DMS79 treated with DMSO at 0.1 percent for 48 hours (cell line): ENCODE data around the gene GRB7.
"Not testable (repeated sequence)": the region's sequence is repeated elsewhere in the genome, so short reads cannot be mapped to it uniquely, and the experiment has no call there.

ENCODE experiments used
- DNase-seq: peaks from one replicate; lab custom pipeline; 2025; lab: John Stamatoyannopoulos, UW

Gene GRB7

DNA sequence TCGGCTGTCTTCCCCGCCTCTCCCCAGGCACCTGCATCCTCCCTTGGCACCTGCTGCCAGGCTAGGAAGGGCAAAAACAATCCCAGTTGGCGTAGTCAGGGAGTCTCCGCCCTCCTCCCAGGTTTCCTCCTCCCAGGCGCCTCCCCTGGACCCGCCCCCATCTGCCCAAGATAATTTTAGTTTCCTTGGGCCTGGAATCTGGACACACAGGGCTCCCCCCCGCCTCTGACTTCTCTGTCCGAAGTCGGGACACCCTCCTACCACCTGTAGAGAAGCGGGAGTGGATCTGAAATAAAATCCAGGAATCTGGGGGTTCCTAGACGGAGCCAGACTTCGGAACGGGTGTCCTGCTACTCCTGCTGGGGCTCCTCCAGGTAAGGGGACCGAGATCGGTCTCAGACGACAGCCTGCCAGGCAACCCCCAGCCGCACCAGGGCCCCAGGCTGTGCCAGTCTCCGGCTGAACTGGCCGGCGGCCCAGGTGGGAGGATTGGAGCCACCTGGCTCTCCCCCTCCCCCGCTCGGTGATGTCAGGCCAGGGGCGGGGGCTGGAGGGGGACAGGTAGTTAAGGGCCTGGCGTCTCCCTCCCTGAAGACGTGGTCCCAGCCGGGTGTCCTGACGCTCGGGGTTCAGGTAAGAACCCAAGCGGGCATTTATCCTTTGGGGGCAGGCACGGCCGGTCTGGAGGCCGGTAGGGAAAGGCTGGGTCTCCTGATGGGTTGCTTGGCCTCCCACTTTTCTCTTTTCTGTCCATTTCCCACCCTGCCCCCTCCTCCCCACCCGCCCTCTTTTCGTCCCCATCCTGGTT is at the start of gene GRB7:
GRB7 (plus strand) TSS at position 179 of the 808 bp plus-strand sequence. CDS start 4,364 bp downstream, outside the sequence.
- DNase-seq, result peak; percentile 71

DNA sequence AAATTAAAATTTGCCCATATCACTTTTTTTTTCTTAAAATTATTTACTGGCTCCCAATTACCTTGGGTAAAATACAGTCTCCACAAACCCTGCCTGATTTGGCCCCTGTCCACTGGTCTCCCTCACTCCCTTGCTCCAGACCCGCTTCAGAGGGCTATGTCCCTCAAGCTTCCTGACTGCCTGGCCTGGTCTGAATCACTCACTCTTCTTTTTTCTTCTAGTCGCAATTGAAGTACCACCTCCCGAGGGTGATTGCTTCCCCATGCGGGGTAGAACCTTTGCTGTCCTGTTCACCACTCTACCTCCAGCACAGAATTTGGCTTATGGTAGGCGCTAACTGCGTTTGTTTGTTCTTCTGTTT is 49.3 kb upstream of the GRB7 start:
- no peak for DNase-seq

DNA sequence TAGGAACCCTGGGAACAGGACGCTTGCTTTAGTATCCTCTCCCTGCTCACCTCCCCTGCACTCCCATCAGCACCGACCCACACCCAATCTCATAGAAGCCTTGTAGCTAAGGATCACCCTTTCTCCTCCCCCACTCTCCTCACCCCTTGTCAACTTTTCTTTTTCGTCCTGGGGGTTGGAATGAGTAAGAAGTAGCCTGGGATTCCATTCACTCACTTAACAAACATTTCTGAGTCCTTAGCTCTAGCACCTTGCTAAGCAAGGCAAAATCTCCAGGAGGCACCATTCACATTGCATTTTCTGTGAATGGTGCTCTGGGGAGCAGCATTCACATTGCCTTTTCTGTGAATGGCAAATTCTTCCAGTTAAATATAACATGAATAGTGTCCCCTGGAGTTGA is 48.8 kb upstream of the GRB7 start:
- no peak for DNase-seq

DNA sequence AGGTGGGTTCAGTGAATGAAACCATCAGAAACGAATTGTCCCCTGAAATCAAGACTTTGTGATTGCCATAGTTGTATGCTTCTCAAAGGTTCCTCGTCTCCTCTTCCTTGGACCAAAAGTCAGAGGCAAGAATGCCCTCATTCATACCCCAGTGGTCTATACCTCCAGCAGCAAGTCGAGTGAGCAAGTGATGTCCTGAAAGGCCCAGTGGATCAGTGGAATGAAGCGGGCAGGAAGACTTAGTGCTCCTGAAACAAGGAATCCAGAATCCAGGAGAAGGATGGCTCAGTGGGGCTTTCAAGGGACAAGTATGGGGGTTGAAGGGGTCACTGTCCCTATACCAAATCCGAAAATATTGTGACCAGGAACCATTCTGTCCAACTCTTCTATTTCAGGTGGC is 43.1 kb upstream of the GRB7 start:
- DNase-seq, result no peak

DNA sequence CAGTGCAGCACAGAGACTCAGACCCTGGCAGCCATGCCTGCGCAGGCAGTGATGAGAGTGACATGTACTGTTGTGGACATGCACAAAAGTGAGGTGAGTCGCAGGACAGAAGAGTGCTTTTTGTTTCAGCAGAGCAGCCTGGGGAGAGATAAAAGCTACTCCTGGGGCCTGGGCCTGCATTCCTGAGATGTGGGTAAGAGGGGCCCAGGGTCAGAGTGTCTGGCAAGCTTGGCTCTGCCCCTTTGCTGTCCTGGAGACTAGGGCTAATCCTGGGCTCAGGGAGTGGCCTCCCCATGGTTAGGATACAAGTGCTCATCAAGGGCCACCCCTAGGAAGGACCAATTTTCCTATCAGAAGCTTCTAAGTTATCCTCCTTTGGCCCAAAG is 42.7 kb upstream of the GRB7 start:
- DNase-seq, result no peak

DNA sequence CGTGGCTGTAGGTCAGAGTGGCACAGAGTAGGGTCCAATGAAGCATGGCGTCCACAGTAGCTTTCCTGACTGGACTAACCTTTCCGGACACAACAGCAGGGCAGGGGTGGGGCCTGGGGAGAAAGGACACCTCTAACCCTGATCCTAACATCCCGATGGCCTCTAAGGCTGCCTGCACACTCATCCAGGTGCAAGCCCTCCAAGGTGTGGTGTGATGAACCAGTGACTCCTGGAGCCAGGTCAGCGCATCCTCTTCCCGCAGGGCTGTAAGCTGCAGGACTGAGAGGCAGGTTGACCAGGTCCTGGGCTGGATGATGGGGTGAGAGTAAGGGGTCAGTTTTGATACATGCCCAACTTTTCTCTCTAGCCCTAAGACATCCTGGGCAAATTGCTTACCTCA is 41.0 kb upstream of the GRB7 start:
- no peak for DNase-seq

DNA sequence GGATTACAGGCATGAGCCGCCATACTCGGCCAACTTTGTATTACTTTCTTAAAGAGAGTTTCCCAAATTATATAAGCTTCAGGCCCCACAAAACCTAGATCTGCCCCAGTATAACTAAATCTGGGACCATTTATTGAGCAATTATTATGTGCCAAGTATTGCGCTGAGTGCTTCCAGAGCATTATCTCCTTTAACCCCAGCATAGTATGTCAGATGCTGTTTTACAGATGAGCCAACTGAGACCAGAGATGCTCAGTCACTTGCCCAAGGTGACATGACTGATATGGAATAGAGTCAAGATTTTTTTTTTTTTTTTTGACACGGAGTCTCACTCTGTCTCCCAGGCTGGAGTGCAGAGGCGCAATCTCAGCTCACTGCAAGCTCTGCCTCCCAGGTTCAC is 39.8 kb upstream of the GRB7 start:
- DNase-seq, result no peak

DNA sequence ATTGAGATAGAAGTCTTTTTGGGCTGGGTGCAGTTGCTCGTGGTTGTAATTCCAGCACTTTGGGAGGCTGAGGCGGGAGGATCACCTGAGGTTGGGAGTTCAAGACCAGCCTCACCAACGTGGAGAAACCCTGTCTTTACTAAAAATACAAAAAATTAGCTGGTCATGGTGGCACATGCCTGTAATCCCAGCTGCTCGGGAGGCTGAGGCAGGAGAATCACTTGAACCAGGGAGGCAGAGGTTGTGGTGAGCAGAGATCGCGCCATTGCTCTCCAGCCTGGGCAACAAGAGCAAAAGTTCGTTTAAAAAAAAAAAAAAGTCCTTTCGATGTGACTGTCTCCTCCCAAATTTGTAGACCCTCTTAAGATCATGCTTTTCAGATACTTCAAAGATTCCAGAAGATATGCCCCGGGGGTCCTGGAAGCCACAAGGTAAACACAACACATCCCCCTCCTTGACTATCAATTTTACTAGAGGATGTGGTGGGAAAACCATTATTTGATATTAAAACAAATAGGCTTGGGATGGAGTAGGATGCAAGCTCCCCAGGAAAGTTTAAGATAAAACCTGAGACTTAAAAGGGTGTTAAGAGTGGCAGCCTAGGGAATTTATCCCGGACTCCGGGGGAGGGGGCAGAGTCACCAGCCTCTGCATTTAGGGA is 38.5 kb upstream of the GRB7 start:
- DNase-seq, result not testable (repeated sequence)

DNA sequence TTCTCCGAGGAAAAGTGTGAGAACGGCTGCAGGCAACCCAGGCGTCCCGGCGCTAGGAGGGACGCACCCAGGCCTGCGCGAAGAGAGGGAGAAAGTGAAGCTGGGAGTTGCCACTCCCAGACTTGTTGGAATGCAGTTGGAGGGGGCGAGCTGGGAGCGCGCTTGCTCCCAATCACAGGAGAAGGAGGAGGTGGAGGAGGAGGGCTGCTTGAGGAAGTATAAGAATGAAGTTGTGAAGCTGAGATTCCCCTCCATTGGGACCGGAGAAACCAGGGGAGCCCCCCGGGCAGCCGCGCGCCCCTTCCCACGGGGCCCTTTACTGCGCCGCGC is 38.0 kb upstream of the GRB7 start, which contains the start of gene ERBB2:
ERBB2 (plus strand) TSS at position 247 of the 330 bp plus-strand sequence. CDS start 175 bp downstream, outside the sequence.
- DNase-seq, result no peak

DNA sequence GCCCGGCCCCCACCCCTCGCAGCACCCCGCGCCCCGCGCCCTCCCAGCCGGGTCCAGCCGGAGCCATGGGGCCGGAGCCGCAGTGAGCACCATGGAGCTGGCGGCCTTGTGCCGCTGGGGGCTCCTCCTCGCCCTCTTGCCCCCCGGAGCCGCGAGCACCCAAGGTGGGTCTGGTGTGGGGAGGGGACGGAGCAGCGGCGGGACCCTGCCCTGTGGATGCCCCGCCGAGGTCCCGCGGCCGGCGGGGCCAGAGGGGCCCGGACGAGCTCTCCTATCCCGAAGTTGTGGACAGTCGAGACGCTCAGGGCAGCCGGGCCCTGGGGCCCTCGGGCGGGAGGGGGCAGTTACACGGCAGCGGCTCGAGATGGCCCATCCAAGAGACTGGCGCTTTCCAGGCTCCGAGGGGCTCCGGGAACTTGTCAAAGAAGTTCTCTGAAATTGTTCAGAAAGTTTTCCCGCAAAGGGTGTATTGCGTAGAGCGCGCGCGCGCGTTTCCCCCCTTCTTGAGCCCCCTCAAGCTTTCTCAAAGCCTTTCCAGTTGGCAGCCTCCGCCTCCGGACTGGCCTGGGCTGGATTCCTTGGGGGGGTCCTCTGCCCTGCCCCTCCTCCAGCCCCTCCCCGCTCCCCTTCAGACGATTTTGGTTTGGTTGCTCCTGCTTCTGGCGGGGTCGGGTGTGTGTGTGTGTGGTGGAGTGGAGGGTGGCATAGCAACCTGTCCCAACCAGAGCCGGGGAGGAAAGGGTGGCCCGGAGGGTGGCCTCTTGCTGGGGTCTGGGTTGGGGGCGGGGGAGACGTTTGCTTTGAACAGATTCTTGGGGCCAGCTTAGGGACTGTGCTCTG is 37.4 kb upstream of the GRB7 start:
- DNase-seq, result no peak

DNA sequence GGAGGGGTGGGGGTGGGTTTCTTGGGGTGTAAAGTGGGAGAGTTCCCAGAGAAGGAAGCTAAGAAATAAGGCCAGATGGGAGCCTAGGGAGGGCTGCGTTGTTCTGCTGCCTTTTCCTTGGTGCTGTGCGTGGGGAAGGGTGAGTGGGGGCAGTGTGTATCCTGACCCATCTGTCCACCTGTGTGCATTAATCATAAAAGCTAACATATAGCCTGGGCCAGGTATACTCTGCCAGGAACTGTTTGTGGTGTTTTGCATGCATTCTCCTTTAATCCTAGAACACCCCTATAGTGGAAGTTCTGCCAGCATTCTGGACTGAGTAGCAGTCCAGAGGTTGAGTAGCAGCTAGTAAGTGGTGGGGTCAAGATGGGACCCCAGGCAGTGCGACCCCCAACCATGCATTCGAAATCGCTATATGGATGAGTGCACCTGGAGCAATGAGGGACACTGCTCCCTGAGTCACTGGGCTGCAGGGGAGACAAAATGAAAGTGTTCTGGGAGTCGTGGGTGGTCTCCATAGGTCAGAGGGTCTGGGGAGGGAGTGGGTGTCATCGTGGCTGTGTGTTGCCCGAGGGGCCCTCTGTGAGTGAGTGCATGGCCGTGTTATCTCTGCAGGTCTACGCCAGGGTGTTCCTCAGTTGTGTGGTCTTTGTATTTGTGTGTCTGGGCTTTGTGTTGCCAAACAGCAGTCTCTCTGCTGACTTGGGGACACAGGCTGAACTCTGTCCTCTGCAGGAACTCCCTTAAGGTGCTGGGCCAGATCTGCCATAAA is 36.5 kb upstream of the GRB7 start:
- no peak for DNase-seq

DNA sequence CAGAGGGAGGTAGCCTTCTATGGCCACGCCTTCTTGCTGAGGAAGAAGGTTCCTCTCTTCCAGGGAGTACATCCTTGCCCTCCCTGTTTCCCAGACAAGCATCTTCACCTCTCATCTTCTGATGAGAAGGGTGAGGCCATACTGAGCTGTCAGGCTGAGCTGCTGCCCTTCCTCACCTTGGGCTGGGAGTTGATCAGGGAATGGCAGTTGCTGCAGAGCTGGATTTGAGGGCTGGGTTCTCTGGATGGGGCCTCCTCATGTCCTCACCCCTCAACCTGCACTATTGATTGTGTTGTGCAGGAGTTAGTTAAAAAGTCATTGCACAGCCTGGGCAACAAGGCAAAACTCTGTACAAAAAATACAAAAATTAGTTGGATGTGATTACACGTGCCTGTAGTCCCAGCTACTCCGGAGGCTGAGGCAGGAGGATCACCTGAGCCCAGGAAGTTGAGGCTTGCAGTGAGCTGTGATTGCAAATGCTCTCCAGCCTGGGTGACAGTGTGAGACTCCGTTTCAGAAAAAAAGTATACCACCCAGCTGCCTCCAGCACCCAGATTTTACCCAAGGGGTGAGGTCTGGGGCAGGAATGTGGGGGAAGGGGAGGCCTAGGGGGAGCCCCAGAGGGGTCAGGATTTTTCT is 35.8 kb upstream of the GRB7 start:
- DNase-seq, result no peak

DNA sequence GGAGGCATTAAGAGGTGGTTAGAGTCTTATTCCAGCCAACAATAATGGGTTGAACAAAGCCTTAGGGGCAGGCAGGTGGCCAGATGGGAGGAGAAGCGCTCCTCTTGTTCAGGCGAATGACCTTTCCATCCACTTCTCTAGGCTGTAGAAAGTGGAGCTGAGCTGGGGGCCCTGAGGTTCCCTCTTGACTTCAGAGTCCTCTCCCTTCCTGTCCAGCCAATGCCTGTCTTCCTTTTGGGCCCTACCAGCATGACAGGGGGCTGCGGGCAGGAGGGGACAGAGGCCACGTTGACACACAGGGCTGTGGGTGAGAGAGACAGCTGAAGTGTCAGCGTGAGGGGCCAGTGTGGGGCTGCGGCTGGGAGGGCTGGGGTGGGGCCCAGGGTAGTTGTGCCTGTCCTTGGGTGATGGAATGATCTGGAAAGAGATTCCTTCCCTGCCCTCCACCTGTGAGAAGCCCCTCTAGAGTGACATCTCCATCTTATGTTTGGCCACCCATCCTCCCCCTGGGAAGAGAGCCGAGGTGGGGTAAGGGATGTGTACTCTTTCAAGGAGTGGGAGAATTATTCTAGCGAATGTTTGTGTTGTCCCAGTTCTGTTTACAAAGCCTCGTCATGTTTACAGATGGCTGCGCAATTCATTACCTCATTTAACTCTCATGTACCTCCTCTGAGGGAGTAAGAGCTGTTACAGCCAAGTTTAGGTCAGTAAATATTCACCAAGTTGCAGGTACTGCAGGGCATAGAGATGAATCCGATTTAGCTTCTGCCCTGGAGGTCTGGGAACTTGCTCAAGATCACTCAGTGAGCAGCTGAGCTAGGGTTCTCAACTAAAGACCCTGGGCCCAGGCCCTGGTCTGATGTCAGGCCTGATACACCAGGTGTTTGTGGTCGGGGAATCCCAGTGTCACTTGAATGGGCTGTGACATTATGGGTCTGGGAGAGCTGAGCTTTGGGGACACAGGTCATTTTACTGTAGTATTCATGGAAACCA is 34.5 kb upstream of the GRB7 start:
- DNase-seq, result no peak

DNA sequence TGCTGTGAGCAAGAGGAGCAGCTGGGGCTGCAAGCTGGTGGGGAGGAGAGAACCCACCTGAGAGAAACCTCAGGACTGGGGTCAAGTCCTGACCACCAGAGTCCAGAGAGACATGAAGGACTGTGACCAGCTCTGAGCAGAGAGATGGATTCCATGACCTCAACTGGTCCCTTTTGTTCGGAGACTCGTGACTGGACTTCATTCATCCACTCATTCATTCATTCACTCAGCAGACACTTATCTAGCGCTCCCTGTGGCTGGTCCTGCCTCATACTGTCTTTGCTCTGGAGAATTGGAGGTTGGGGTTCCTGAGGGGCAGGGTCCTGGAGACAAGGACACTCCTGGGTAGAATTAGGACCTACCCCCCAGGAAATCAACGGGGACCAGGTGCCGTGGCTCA is 33.8 kb upstream of the GRB7 start:
- no peak for DNase-seq

DNA sequence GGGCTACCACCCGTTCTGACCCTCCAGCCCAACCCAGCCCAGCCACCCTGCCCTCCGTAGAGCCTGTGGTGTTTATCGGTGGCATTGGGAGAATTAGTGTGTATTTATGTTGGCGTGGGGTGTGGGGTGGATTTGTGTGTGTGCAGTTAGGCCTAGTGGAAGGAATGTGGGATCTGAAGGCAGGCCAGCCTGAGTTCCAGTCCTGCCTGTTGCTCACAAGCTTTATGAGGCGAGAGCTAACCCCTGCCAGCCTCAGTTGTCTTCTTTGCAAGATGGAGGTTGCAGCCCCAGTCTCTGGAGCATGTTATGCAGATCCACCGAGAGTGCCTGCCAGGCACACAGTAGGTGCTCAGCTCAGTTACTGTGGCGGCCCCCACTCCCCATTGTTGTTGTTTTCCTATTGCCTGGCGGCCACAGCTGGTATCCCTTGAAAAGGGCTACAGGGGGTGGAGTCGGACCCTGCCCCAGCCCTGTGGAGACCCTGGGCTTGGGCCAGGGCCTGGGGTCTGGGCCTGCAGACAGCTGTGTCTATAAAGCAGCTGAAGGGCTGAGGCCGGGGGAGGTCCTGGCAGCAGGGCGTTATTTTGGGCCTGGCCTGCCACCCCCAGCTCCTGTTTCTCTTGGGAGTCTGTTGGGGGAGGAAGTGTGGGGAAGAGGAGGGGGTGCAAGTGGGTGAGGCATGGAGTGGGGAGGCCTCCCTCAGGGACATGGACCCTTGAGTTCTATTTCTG is 32.8 kb upstream of the GRB7 start:
- no peak for DNase-seq

DNA sequence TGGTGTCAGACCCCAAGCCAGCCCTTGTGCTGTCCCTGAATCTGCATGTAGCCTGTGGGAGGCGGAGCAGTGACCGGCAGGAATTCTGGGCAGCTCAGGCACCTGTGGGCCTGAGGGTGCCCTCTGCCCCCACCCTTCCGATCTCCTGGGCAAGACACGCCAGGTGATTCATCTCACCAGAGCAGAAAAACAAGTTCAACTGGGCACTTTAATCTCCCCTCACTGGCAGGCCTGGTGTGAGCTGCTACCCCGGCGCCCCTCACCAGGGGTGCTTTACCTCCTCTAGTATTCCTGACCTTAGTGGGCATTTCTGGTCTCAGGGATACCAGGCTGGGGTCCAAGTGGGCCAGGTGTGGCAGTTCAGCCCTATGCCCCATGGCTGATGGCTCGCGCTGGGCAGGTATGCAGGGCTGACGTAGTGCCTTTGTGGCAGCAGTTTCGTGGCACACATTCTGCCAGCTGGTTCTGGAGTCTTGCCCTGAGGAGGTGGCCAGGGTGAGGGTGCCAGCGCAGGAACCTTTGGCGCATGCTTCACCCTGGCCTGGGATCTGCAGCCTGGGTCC is 31.9 kb upstream of the GRB7 start:
- no peak for DNase-seq

DNA sequence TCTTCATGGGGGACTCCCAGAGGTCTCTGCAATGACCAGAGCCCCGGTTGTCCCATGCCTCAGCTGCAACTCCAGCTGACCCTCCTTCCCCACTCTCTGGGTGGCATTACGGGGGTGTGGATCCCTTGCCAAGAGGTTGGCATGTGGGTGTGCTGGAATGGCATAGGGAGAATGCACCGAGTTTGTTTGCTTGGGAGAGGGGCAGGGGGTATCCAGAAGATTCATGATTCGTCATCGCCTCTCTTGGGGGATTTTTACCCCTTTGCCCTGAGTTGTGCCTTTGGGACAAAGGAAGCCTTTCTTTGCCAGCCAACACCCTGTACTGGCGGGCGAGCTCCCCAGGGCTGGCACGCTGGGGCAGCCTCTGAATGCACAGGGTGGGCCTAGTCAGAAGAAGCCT is 31.4 kb upstream of the GRB7 start:
- DNase-seq, result no peak

DNA sequence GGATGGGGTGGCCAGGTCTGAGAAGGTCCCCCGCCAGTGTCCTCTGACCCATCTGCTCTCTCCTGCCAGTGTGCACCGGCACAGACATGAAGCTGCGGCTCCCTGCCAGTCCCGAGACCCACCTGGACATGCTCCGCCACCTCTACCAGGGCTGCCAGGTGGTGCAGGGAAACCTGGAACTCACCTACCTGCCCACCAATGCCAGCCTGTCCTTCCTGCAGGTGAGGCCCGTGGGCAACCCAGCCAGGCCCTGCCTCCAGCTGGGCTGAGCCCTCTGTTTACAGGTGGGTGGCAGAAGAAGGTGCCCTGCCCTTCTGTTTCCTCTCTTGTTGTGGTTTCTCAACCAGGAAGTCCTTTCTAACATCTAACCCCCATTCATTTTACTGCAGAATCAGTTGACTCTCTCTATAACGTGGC is 30.8 kb upstream of the GRB7 start:
- DNase-seq, result no peak

DNA sequence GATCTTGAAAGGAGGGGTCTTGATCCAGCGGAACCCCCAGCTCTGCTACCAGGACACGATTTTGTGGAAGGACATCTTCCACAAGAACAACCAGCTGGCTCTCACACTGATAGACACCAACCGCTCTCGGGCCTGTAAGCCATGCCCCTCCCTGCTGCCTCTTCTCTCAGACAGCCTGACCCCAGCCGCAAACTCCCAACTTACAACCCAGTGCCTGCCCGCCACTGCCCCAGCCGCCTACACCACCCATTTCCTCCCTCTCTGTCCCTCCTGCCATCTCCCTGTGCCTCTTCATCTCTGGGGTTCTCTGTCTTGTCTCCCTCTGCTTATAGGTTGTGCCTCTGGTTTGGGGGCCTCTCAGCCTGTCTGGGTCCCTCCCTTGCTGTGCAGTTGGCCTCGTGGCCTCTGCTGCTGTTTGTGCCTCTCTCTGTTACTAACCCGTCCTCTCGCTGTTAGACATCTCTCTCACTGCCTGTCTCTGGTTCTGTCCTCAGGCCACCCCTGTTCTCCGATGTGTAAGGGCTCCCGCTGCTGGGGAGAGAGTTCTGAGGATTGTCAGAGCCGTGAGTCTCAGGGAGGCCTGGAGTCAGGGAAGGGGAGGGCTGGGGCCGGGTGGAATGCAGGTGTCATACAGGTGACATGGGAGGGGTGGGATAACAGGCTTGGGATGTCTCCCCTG is 28.3 kb upstream of the GRB7 start:
- no peak for DNase-seq
